GM21825 (cell line): ENCODE measurements around the gene SGSM2.

ENCODE experiments used
- ATAC-seq: cut with Tn5 transposase; IDR thresholded peaks from one replicate; pipeline ENCODE4 v1.9.1; 2021; ENCODE audit warnings: mild to moderate bottlenecking, moderate library complexity; ENCODE audit not compliant: unreplicated experiment

Gene SGSM2

DNA sequence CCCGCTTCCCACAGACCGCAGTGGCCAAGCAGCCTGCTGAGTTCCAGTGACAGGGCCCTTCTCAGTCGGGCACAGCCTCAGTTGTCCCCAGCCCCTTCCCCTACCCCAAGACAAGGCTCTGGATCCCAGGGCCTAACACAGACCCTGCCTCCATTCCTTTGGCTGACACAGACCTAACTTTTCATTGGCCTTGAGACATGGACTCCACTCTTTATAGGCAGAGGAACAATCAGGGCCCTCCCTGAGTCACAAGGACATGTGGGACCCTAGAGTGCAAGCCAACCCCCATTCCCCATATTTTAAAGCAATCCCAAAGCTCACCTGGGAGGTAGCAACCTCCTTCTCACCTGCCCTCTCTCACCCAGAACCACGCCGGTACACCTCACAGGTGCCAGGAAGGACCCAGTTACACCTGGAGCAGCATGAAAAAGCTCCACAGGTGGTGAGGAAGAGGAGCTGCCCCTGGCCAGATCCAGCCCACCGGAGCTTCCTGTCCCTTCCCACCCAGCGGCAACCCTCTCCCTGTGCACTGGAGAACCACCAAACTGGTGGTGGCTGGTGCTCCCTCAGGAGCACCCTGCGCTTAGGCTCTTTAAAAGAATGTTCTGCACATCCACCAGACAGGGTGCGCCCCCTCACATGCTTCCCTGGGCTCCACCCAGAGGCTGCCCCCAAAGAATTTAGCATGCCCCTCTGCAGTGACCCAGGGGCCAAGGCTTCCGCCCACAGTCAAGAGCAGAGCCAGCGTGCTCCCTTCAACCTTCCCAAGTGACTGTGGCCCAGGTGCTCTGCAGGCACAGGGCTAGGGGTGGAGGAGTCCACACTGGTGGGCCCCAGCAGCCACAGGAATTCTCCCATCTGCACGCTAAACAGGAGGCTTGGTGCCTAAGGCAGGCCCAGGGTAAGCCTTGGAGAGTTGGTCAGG is 60.2 kb downstream of the SGSM2 start:
- no peak for ATAC-seq

DNA sequence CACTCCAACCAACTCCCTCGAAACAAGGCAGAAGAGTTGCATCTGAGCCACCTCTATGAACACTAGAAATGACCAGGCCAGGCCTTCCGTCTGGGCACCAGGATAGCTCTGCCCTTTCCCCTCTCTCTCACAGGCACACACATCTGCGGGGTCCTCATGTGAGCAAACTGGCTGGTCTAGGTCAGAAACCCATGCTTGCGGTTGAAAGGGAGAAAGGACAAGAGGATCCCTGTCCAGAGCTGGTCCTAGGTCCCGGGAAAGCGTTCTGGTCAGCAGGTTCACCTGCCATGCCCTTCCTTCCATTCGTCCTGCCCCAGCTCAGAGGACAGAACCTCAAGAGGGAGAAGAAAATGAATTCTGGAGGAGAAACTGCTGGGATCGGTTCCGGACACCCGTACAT is 60.9 kb downstream of the SGSM2 start:
- no peak for ATAC-seq

DNA sequence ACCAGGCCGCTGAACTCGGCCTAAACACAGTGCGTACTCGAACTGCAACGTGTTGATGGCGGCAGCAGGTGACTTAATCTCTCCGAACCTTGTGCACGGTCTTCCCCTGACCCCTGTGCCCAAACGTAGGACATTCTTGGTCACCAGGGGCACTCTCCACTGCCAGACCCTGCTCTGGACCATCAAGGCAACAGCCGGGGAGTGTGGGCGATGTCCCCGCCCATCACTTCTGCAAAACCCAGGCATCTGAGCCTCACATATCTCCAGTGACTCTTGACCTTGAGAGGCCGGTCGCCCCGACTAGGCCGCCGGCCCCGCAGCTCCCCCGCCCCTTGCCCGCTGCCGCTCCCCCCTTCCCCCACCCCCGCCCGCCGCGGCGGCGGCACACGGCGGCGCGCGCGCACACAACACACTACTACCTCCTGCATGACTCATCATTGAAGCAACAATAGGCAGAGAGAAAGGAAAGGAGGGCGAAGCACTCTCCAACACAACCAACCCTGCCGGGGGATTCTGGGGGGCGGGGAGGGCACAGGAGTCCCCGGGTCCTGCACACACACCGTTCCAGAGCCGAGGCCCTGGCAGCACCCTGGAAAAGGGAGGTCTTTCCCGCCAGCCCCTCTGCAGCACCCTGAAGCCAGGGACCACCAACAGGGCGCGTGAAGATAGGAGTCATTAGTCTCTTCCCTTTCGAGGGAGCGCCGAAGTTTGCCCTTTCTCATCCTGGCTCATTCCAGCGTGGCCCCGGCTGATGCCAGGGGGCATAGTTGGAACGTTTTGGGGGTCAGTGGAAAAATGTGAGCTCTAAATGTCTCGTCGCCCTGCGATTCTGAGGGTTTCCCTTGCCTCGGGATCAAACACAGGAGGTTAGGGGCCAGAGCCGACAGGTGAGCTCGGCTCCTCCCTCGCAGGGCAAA is 61.6 kb downstream of the SGSM2 start:
- ATAC-seq = no peak

DNA sequence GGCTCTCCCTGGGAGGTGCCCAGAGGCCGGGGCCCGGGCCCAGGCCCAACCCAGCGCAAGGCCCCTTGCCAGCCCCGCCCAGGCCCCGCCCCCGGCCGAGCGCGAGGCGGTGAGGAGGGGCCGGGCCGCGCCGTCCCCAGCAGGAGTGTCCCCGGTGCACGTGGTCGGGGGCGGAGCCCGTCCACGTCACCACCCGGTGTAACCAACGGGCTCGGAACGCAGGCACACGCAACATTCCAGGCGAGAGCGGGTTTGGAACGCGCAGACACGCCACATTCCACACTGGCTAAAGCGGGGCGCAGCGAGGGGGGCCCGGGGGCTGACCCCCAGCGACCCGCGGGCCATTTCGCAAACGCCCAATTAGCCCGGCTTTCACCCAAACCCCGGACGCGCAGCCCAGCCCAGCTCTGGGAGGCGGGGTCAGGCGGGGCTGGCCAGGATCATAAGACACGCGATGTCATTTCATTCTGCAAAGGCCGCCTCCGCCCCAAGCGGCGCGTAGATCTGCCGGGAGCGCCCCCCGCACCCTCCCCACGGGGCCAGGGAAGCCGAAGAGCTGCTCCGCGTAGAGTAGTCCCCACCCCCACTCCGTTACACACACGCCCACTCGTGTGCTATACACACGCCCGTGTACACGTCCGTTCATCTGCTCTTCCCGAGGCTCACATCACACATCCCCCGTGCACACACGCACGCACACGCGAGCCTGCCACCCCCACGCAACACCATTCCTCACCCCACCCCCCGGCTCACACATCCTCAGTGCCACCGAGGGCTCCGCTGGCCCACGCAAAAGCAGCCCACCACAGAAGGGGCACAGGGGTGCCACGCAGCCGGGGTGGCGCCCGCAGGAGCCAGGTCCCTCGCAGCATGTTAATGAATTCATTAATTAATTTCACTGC is 62.5 kb downstream of the SGSM2 start:
- ATAC-seq = peak; percentile 33

DNA sequence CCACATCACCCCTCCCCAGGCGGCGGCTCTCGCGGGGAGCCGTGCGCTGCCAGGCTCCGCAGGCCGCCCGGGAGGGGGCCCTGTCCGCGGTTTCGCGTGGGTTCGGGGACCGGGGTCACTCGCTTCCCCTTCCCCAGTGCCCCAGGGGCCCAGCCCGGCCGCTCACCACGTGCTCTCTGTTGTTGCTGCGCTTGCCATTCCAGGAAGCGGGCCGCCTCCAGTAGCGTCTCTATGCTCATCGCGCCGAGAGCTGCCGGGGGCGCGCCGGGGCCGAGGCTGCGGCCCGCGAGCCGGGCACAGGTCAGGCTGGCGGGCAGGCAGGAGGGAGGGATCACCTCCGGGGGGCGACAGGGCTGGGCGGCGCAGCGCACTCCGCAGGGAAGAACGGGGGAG is 63.2 kb downstream of the SGSM2 start:
- ATAC-seq = no peak

DNA sequence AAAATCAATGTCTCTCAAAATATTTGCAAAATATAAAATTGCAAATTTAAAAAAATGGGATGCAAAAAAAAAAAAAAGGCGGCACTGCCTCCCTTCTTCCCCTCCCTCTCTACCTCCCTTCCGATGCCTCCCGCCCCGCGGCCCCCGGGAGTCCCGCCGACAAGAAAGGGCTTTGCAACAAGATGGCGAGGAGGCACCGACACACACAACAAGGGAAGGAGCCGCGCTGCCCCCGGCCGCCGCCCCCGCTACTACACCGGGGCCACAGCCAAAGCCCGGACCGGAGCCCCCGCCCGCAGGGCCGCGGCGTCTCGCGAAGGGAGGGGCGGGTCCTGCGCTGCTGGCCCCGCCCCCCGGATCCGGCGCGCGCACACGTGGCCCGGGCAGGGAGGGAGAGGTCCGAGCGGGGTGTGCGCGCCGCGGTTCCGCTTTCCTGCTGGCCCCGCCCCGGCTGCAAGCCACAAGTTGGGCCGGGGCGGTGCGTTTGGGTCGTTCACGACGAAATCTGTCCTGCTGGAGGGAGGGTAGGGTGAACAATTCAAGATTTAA is 63.6 kb downstream of the SGSM2 start, which contains the start of gene MNT:
Gene MNT, minus strand, starts transcription at position 184 of the 549 bp plus-strand sequence. CDS start 348 bp downstream, outside the sequence.
- peak; percentile 34 for ATAC-seq

DNA sequence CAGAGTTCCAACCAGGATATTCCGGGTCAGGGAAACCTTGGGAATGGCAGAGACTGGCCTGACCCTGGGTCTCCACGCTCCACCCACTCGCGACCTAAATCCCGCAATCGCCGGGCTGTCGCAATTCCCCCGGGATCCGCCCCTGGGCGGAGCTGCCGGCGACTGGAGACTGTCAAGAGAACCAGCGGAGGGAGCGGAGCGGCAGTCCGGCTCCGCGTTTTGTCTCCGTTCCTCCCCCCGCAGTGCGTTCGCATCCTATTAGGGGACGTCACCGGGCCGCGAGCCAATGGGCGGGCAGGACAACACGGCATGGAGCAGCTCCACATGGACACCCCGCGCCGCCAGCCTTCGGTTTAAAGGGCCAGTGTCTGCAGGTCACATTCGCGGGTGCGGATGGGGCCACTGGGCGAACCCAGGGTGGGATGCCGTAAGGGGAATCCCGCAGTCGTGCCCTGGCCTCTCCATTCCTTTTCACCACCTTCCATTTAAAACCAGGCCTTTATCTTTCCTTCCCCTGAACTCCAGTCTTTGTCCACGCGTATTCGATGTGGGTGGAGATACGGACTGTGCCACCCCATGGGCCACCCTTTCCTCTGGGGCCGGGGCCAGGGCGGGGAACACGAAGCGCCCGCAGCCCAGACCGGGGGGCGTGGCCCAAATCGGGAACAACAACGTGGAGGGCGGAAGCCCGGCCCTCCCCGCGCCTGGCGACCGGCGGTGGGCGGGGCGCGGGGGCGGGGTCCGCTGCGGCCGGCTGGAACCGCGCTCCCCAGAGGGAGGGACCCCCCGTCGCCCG is 64.3 kb downstream of the SGSM2 start:
- ATAC-seq = peak; percentile 37

DNA sequence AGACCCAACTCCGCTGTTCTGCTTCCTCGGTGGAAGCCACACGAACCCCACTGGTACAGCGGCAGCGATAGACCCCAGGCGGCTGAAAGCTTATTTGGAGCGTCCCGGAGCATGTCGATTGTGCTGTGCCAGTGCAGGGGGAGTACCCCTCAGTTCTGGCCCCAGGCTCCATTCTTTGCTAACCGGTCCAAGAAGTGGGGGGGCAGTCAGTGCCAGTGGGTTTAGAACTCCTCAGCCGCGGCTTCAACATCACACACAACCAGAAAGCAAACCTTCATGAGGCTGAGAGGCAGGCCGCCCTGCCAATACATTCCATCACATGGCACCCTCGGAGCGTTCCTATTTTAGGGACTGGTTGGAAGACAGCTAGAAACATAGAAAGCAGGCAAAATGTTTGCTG is 65.2 kb downstream of the SGSM2 start:
- no peak for ATAC-seq

DNA sequence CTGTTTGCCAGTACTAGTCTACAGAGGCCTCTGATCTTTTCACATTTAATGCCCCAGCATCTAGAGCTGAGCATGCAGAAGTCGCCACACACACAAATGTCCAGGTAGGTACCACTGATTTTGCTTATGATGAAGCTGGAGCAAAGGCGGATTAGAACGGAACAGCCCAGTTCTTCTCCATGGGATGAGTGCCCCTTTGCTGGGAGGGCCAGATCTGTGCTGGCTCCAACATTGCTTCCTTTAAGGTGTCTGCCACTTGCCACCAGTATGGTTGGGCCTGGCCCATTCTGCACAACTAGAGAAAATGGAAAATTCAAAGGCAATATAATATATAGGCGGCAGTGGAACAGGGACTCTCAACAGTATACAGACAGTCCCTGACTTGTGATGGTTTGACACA is 65.7 kb downstream of the SGSM2 start:
- no peak for ATAC-seq

DNA sequence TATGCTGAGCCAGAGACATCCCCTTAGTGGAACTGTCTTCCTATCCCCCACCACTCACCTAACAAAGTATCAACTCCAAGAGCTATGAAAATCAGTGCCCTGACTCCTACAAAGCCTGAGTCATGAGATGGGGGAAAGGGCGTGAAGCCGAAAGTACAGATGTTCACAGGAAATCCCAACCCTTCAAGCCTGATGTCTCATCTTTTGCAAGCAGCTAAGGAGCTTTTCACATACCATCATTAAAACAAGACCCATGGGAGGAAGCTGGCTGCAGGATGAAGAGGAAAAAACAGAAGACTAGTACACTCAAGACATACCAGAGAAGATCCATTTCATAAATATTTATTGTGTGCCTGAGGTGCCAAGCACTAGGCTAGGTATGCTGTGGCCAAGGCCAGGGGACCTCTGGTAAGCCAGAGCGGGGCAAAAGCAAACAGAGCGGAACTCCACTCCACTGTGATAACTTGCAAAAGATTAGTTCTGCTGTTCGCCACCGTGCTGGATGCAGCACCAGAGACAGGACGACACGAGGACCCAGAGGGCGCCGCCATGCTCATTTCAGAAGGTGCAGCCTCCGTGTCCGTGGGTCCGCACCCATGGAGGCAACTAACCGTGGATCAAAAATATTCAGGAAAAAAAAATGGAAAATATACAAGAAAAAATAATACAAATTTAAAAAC is 68.1 kb downstream of the SGSM2 start:
- ATAC-seq = no peak

DNA sequence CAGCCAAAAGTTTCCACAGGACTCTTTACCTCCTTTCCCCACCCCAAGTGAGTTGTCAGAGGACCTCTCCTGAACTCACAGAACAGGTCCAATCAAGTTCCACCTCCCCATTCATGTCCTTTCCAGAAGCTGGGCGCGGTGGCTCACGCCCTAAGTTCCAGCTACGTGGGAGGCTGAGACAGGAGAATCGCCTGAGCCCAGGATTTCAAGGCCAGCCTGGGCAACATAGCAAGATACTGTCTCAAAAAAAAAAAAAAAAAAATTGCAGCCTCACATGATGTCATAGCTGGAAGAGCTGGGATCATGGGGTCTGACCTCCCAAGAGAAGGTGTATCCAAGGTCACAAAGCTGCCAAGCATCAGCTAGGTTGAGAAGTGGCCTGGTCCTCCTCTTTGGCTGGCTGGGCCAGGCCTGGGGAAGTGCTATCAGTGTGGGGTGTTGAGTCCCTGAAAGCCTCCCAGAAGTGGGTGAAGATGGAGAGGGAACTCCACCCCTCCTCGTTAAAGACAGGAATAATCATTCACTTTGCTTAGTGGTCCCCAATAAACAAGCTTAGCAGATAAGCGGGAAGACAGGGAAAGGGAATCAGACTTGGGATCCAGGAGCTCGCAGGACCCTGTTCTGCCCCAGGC is 69.1 kb downstream of the SGSM2 start:
- ATAC-seq = no peak

DNA sequence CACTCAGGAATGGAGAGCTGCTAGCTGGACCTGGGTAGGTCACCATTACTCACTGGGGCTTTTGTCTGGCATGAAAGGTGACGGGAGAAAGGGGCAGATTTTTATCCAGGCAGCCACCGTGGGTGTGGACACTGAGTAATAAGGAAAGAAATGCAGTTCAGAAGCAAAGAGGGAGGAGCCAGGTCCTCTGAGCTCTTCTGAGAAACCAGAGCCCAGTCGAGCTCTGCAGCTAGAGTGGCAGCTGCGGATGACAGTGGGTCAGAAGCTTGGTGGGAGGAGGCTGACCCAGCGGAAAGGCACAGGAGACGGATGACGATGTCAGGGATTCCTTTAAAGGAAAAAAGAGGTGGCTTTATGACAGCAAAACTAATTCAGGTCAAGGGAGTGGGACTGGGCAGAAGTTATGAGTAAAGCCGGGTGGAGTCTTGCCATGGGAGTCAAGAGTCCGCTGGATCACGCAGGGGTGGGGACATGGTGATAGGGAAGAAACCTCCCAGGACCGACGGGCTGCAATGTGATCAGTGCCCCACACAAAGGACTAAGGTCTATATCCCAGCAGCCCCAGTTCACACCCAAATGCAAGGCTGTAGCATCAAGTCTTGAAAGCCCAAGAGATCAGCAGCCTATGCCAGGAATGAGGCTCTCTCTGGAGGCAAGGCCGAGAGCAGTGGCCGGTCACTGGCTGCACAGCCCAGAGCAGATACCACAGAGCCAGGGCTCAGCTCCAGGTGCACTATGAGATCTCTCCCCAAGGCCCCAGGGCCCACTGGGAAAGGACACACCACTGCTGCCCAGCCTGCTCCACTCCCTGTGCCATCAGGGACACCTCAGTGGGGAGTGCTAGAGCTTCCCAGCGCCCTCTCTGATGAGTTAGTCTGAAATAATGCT is 69.8 kb downstream of the SGSM2 start:
- no peak for ATAC-seq

DNA sequence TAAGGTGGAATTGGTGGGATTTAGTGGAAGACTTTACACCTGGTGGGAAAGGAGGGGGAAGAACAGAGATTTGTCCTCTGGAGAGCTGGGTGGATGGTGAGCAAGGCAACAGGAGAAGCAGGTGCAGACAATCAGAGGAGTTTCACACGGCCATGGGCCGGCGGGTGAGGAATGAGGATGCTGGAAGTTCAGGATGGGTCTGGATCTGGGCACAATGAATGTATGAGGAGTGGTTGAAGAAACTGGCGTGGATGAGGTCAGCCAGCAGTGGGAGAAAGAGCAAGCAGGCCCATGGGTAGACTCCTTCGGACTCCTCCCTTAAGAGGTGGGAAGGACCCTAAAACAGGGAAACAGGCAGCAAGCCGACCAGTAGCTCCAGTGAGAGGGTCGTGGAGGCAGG is 73.7 kb downstream of the SGSM2 start:
- ATAC-seq = no peak

DNA sequence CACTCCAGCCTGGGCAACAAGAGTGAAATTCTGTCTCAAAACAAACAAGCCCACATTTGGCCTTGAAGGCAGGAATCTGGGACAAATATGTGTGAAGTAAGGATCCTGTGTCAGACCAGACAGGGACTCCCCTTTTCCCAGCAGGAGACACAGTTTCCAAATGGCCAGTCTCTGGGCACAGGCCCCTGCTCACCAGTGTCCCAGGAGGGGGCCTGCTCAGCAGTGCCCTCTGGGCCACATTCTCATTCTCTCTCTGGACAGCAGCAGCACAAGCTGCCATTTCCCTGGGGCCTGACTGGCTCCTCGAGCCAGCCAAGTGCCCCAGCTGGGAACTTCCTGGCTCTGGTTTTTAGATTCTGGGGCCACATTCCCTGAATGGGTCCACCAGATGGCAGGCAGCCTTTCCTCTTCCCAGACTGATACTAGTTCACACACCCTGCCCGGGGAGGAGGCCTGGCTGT is 75.3 kb downstream of the SGSM2 start:
- ATAC-seq = no peak

DNA sequence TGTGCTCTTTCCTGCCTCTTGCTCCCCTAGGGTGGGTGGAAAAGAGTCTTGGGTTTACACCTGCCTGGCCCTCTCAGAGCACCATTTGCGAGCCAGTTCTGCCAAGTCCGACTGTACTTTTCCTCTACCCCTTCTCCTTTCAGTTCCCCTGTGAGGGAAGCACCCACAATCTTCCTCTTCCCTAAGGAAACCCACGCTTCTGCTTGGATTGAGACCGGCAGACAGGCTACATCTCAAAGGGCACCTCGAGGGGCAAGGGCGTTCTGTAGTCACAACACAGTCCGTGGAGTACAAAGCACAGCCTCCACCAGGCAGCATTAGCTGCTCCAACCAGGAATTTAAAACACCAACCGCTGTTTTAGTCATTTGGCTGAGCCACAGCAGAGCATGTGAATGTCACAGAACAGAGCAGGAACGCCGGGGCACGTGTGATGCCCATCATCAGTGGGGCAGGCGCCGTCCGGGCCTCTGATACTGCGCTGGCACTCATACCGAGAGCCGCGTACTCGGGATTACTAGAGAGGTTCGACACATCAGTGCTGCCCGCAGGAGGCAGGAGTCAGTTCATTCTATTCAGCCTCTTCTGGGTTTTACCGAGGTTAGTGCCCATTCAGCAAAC is 77.3 kb downstream of the SGSM2 start:
- no peak for ATAC-seq

DNA sequence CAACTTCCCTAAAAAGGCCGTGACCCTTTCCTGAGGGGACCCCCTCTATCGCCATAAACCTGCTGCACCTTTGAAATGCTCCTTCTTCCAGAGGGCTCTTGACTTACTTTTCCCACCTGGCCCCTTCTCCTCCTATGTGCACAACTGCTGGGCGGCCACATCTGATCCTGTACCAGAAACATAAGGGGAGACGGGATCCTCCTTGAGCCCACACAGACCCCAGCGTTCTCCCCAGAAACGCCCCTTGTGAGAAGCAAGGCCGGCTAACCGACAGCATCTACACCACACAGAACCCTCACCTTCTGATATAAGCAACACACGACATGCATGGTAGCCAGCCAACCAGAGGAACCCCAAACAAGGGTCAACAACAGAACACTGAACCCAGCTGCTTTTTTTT is 77.8 kb downstream of the SGSM2 start:
- ATAC-seq = no peak
